Liver (tissue), 3 donors: Measurements from ENCODE around the gene ALDH7A1.

ENCODE experiments used
- EGR1 ChIP-seq, 2 donors: IDR thresholded peaks; 2 replicates each; pipeline ENCODE4 v1.6.1; 2016 to 2018; ENCODE audit warnings: antibody characterized with exemption in 2 of 2, low read depth in 2 of 2
- FOXA1 ChIP-seq: IDR thresholded peaks from 2 replicates; pipeline ENCODE4 v1.6.1; 2016; ENCODE audit warnings: antibody characterized with exemption
- GABPA ChIP-seq, 2 donors: IDR thresholded peaks in 1 of 2; conservative IDR thresholded peaks in 1 of 2; 2 replicates each; pipeline ENCODE4 v1.6.1; 2016; ENCODE audit warnings: antibody characterized with exemption in 2 of 2, mild to moderate bottlenecking in 1 of 2, moderate library complexity in 1 of 2
- HNF4A ChIP-seq, 2 donors: conservative IDR thresholded peaks; 2 replicates each; pipeline ENCODE4 v1.6.1; 2016; ENCODE audit warnings: antibody characterized with exemption in 2 of 2, mild to moderate bottlenecking in 2 of 2
- JUND ChIP-seq, 2 donors: IDR thresholded peaks; 2 replicates each; pipeline ENCODE4 v1.6.1; 2016; ENCODE audit warnings: antibody characterized with exemption in 2 of 2
- MAX ChIP-seq: IDR thresholded peaks from 2 replicates; pipeline ENCODE4 v1.6.1; 2016; ENCODE audit warnings: antibody characterized with exemption
- RAD21 ChIP-seq, 2 donors: IDR thresholded peaks; 2 replicates each; pipeline ENCODE4 v1.6.1; 2016; ENCODE audit warnings: antibody characterized with exemption in 2 of 2, mild to moderate bottlenecking in 2 of 2
- REST ChIP-seq: IDR thresholded peaks from 2 replicates; pipeline ENCODE4 v1.6.1; 2016; ENCODE audit warnings: antibody characterized with exemption, mild to moderate bottlenecking
- SP1 ChIP-seq: IDR thresholded peaks from 2 replicates; pipeline ENCODE4 v1.6.1; 2018; ENCODE audit warnings: antibody characterized with exemption, mild to moderate bottlenecking
- TAF1 ChIP-seq: conservative IDR thresholded peaks from 2 replicates; pipeline ENCODE4 v1.6.1; 2016; ENCODE audit warnings: antibody characterized with exemption, mild to moderate bottlenecking
- TF ChIP-seq, protein P1 (sequence below): fragments of 150-350 bp; IDR thresholded peaks from 2 replicates; pipeline ENCODE4 v1.5.1; 2017; ENCODE audit warnings: improper control_type of control experiment, low read depth, low read length; ENCODE audit not compliant: missing input control
- TF ChIP-seq, protein P2 (sequence below): IDR thresholded peaks from 2 replicates; pipeline ENCODE4 v1.6.1; 2016; ENCODE audit warnings: antibody characterized with exemption
- TF ChIP-seq, protein P3 (sequence below): IDR thresholded peaks from 2 replicates; pipeline ENCODE4 v1.6.1; 2016; ENCODE audit warnings: antibody characterized with exemption
- donor health status: healthy.
- donor health status: healthy.

- TF ChIP-seq, protein P1, sequence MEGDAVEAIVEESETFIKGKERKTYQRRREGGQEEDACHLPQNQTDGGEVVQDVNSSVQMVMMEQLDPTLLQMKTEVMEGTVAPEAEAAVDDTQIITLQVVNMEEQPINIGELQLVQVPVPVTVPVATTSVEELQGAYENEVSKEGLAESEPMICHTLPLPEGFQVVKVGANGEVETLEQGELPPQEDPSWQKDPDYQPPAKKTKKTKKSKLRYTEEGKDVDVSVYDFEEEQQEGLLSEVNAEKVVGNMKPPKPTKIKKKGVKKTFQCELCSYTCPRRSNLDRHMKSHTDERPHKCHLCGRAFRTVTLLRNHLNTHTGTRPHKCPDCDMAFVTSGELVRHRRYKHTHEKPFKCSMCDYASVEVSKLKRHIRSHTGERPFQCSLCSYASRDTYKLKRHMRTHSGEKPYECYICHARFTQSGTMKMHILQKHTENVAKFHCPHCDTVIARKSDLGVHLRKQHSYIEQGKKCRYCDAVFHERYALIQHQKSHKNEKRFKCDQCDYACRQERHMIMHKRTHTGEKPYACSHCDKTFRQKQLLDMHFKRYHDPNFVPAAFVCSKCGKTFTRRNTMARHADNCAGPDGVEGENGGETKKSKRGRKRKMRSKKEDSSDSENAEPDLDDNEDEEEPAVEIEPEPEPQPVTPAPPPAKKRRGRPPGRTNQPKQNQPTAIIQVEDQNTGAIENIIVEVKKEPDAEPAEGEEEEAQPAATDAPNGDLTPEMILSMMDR = no peak
- TF ChIP-seq HNF4A (conservative IDR thresholded peaks at IDR 0.05) (no peak), EGR1 (IDR thresholded peaks at IDR 0.05; ENCODE audit: low read depth in 2 of 2) (no peak), GABPA (IDR thresholded peaks at IDR 0.05 in 1 of 2, conservative IDR thresholded peaks at IDR 0.05 in 1 of 2) (no peak), TAF1 (no peak), REST (no peak), RAD21 (IDR thresholded peaks at IDR 0.05) (no peak), MAX (no peak), FOXA1 (no peak), SP1 (no peak), JUND (IDR thresholded peaks at IDR 0.05) (no peak)
- TF ChIP-seq, protein P2, sequence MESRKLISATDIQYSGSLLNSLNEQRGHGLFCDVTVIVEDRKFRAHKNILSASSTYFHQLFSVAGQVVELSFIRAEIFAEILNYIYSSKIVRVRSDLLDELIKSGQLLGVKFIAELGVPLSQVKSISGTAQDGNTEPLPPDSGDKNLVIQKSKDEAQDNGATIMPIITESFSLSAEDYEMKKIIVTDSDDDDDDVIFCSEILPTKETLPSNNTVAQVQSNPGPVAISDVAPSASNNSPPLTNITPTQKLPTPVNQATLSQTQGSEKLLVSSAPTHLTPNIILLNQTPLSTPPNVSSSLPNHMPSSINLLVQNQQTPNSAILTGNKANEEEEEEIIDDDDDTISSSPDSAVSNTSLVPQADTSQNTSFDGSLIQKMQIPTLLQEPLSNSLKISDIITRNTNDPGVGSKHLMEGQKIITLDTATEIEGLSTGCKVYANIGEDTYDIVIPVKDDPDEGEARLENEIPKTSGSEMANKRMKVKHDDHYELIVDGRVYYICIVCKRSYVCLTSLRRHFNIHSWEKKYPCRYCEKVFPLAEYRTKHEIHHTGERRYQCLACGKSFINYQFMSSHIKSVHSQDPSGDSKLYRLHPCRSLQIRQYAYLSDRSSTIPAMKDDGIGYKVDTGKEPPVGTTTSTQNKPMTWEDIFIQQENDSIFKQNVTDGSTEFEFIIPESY = no peak
- TF ChIP-seq, protein P3, sequence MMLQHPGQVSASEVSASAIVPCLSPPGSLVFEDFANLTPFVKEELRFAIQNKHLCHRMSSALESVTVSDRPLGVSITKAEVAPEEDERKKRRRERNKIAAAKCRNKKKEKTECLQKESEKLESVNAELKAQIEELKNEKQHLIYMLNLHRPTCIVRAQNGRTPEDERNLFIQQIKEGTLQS = no peak
Observed at GRCh38 chr5:126575644-126576043, 19.4 kb downstream of the ALDH7A1 start.
